ENCODE data around the gene DOK4. TPM values are rescaled to one million over a fixed set of nuclear protein-coding genes. Genes with fewer than 3 reads are reported as not detected.

The DOK4 gene
- polyA plus RNA-seq, 1 donor, result 113 TPM

GRCh38 chr16:57531253-57531575 is 44.9 kb upstream of the DOK4 start:
- H3K9me3 ChIP-seq (ENCODE audit: control insufficient read depth, low read depth, low read length), result no peaks in the 10 kb centered on the region
- WGBS (ENCODE audit: insufficient coverage, low lambda C conversion rate), result 100% methylated on average over 1 of the region's 3 CpGs
- DNase-seq, result no peak
- H3K36me3 ChIP-seq (ENCODE audit: control insufficient read depth, insufficient read depth, low read length), result peaks cover 2% of the 10 kb centered on the region
- H3K4me3 ChIP-seq (ENCODE audit: low read length), result no peak overlapping the region
- peaks cover 16% of the 10 kb centered on the region for H3K4me1 ChIP-seq (ENCODE audit: control insufficient read depth, insufficient read depth, low read length)
- no peak overlapping the region for H3K27ac ChIP-seq (ENCODE audit: low read length)
- no peaks in the 10 kb centered on the region for H3K27me3 ChIP-seq (ENCODE audit: control insufficient read depth, insufficient read depth, low read length)

GRCh38 chr16:57530522-57531252 is 44.4 kb upstream of the DOK4 start:
- no peaks in the 10 kb centered on the region for H3K27me3 ChIP-seq (ENCODE audit: control insufficient read depth, insufficient read depth, low read length)
- H3K4me1 ChIP-seq (ENCODE audit: control insufficient read depth, insufficient read depth, low read length), result peaks cover 16% of the 10 kb centered on the region
- H3K4me3 ChIP-seq (ENCODE audit: low read length), result no peak overlapping the region
- WGBS (ENCODE audit: insufficient coverage, low lambda C conversion rate), result 40% methylated on average over 1 of the region's 22 CpGs
- DNase-seq, result no peak
- H3K9me3 ChIP-seq (ENCODE audit: control insufficient read depth, low read depth, low read length), result no peaks in the 10 kb centered on the region
- H3K27ac ChIP-seq (ENCODE audit: low read length), result no peak overlapping the region
- H3K36me3 ChIP-seq (ENCODE audit: control insufficient read depth, insufficient read depth, low read length), result peaks cover 2% of the 10 kb centered on the region

- WGBS (ENCODE audit: insufficient coverage, low lambda C conversion rate), result 40% methylated on average over 2 of the region's 7 CpGs
- no peaks in the 10 kb centered on the region for H3K9me3 ChIP-seq (ENCODE audit: control insufficient read depth, low read depth, low read length)
- H3K27ac ChIP-seq (ENCODE audit: low read length), result no peak overlapping the region
- DNase-seq, result no peak
- H3K4me3 ChIP-seq (ENCODE audit: low read length), result no peak overlapping the region
- peaks cover 2% of the 10 kb centered on the region for H3K36me3 ChIP-seq (ENCODE audit: control insufficient read depth, insufficient read depth, low read length)
- peaks cover 16% of the 10 kb centered on the region for H3K4me1 ChIP-seq (ENCODE audit: control insufficient read depth, insufficient read depth, low read length)
- no peaks in the 10 kb centered on the region for H3K27me3 ChIP-seq (ENCODE audit: control insufficient read depth, insufficient read depth, low read length)
These were observed 43.8 kb upstream of the DOK4 start for GRCh38 chr16:57530104-57530521.

GRCh38 chr16:57529391-57530103 is 43.3 kb upstream of the DOK4 start:
- no CpG with 5 or more reads among the region's 14 CpGs for WGBS (ENCODE audit: insufficient coverage, low lambda C conversion rate)
- no peak overlapping the region for H3K27ac ChIP-seq (ENCODE audit: low read length)
- no peaks in the 10 kb centered on the region for H3K9me3 ChIP-seq (ENCODE audit: control insufficient read depth, low read depth, low read length)
- no peaks in the 10 kb centered on the region for H3K27me3 ChIP-seq (ENCODE audit: control insufficient read depth, insufficient read depth, low read length)
- H3K36me3 ChIP-seq (ENCODE audit: control insufficient read depth, insufficient read depth, low read length), result peaks cover 2% of the 10 kb centered on the region
- DNase-seq, result no peak
- no peak overlapping the region for H3K4me3 ChIP-seq (ENCODE audit: low read length)
- H3K4me1 ChIP-seq (ENCODE audit: control insufficient read depth, insufficient read depth, low read length), result peaks cover 16% of the 10 kb centered on the region

- Histone ChIP-seq H3K36me3 (ENCODE audit: control insufficient read depth, insufficient read depth, low read length) (peaks cover 2% of the 10 kb centered on the region), H3K27ac (ENCODE audit: low read length) (no peak overlapping the region), H3K9me3 (ENCODE audit: control insufficient read depth, low read depth, low read length) (no peaks in the 10 kb centered on the region), H3K4me3 (ENCODE audit: low read length) (peak overlapping the region; percentile 19), H3K27me3 (ENCODE audit: control insufficient read depth, insufficient read depth, low read length) (no peaks in the 10 kb centered on the region), H3K4me1 (ENCODE audit: control insufficient read depth, insufficient read depth, low read length) (peaks cover 16% of the 10 kb centered on the region)
- DNase-seq, result peak; percentile 77 to 92
- WGBS (ENCODE audit: insufficient coverage, low lambda C conversion rate), result no CpG with 5 or more reads among the region's 126 CpGs
These were observed 42.5 kb upstream of the DOK4 start for GRCh38 chr16:57528499-57529390.

- DNase-seq, result no peak
- H3K4me3 ChIP-seq (ENCODE audit: low read length), result no peak overlapping the region
- no peak overlapping the region for H3K27ac ChIP-seq (ENCODE audit: low read length)
- peaks cover 16% of the 10 kb centered on the region for H3K4me1 ChIP-seq (ENCODE audit: control insufficient read depth, insufficient read depth, low read length)
- WGBS (ENCODE audit: insufficient coverage, low lambda C conversion rate), result 91% methylated on average over 4 of the region's 19 CpGs
- no peaks in the 10 kb centered on the region for H3K27me3 ChIP-seq (ENCODE audit: control insufficient read depth, insufficient read depth, low read length)
- H3K9me3 ChIP-seq (ENCODE audit: control insufficient read depth, low read depth, low read length), result no peaks in the 10 kb centered on the region
- peaks cover 2% of the 10 kb centered on the region for H3K36me3 ChIP-seq (ENCODE audit: control insufficient read depth, insufficient read depth, low read length)
These were observed 41.5 kb upstream of the DOK4 start for GRCh38 chr16:57527610-57528360.

- DNase-seq, result peak; percentile 73 to 85
- Histone ChIP-seq H3K36me3 (ENCODE audit: control insufficient read depth, insufficient read depth, low read length) (no peaks in the 10 kb centered on the region), H3K27me3 (ENCODE audit: control insufficient read depth, insufficient read depth, low read length) (no peaks in the 10 kb centered on the region), H3K27ac (ENCODE audit: low read length) (no peak overlapping the region), H3K4me3 (ENCODE audit: low read length) (no peak overlapping the region), H3K4me1 (ENCODE audit: control insufficient read depth, insufficient read depth, low read length) (peaks cover 16% of the 10 kb centered on the region), H3K9me3 (ENCODE audit: control insufficient read depth, low read depth, low read length) (no peaks in the 10 kb centered on the region)
- no CpG with 5 or more reads among the region's 4 CpGs for WGBS (ENCODE audit: insufficient coverage, low lambda C conversion rate)
These were observed 40.7 kb upstream of the DOK4 start for GRCh38 chr16:57527027-57527426.

GRCh38 chr16:57526498-57526897 is 40.2 kb upstream of the DOK4 start:
- Histone ChIP-seq H3K27ac (ENCODE audit: low read length) (no peak overlapping the region), H3K27me3 (ENCODE audit: control insufficient read depth, insufficient read depth, low read length) (no peaks in the 10 kb centered on the region), H3K4me3 (ENCODE audit: low read length) (no peak overlapping the region), H3K9me3 (ENCODE audit: control insufficient read depth, low read depth, low read length) (no peaks in the 10 kb centered on the region), H3K36me3 (ENCODE audit: control insufficient read depth, insufficient read depth, low read length) (no peaks in the 10 kb centered on the region), H3K4me1 (ENCODE audit: control insufficient read depth, insufficient read depth, low read length) (peaks cover 16% of the 10 kb centered on the region)
- no CpG with 5 or more reads among the region's 6 CpGs for WGBS (ENCODE audit: insufficient coverage, low lambda C conversion rate)
- DNase-seq, result no peak

- no CpG with 5 or more reads among the region's 18 CpGs for WGBS (ENCODE audit: insufficient coverage, low lambda C conversion rate)
- Histone ChIP-seq H3K27me3 (ENCODE audit: control insufficient read depth, insufficient read depth, low read length) (no peaks in the 10 kb centered on the region), H3K4me3 (ENCODE audit: low read length) (no peak overlapping the region), H3K27ac (ENCODE audit: low read length) (no peak overlapping the region), H3K4me1 (ENCODE audit: control insufficient read depth, insufficient read depth, low read length) (peaks cover 16% of the 10 kb centered on the region), H3K9me3 (ENCODE audit: control insufficient read depth, low read depth, low read length) (no peaks in the 10 kb centered on the region), H3K36me3 (ENCODE audit: control insufficient read depth, insufficient read depth, low read length) (no peaks in the 10 kb centered on the region)
- DNase-seq, result no peak
These were observed 39.5 kb upstream of the DOK4 start for GRCh38 chr16:57525761-57526160.

GRCh38 chr16:57522960-57523359 is 36.7 kb upstream of the DOK4 start:
- Histone ChIP-seq H3K4me1 (ENCODE audit: control insufficient read depth, insufficient read depth, low read length) (peaks cover 12% of the 10 kb centered on the region), H3K27ac (ENCODE audit: low read length) (no peak overlapping the region), H3K36me3 (ENCODE audit: control insufficient read depth, insufficient read depth, low read length) (no peaks in the 10 kb centered on the region), H3K27me3 (ENCODE audit: control insufficient read depth, insufficient read depth, low read length) (no peaks in the 10 kb centered on the region), H3K9me3 (ENCODE audit: control insufficient read depth, low read depth, low read length) (peaks cover 3% of the 10 kb centered on the region), H3K4me3 (ENCODE audit: low read length) (no peak overlapping the region)
- WGBS (ENCODE audit: insufficient coverage, low lambda C conversion rate), result no CpG with 5 or more reads among the region's 8 CpGs
- DNase-seq, result no peak

All from large intestine (tissue), 3 donors.